Keratinocyte (primary cell): ENCODE results near the gene ERBB4.

Experiments used
- EZH2 ChIP-seq: IDR thresholded peaks from one replicate; pipeline ENCODE4 v1.6.1; 2012; ENCODE audit warnings: inconsistent platforms, mild to moderate bottlenecking, low read length, moderate library complexity
- TF ChIP-seq, protein P1 (sequence below), 3 experiments: IDR thresholded peaks in 1 of 3; conservative IDR thresholded peaks in 1 of 3; optimal IDR thresholded peaks in 1 of 3; 2 replicates in 2 of 3; 3 replicates in 1 of 3; pipeline versions ENCODE3 to v1.5.1; 2011; ENCODE audit warnings: low read length in 3 of 3, mild to moderate bottlenecking in 3 of 3, moderate library complexity in 2 of 3, control low read depth in 1 of 3, inconsistent platforms in 1 of 3; ENCODE audit not compliant: insufficient read depth in 2 of 3; ENCODE audit errors: extremely low read depth in 1 of 3

DNA sequence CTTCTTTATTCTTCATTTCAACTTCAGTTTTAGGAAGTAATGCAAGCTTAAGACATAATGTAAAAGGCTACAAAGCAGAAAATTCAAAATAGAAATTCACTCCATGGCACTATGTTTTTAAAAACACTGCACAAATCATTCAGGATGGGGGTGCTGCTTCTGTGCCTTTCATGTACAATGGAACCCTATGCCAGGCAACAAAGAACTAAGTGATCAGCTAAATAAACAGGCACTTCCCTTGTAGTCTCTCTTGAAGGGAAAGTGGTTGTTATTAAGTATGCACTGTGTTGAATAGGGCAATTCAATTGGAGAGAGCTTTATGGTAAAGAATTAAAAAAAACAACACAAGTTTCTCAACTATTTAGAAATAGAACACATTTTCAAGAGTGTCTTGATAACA, 10.9 kb upstream of the ERBB4 start:
- TF ChIP-seq, protein P1, sequence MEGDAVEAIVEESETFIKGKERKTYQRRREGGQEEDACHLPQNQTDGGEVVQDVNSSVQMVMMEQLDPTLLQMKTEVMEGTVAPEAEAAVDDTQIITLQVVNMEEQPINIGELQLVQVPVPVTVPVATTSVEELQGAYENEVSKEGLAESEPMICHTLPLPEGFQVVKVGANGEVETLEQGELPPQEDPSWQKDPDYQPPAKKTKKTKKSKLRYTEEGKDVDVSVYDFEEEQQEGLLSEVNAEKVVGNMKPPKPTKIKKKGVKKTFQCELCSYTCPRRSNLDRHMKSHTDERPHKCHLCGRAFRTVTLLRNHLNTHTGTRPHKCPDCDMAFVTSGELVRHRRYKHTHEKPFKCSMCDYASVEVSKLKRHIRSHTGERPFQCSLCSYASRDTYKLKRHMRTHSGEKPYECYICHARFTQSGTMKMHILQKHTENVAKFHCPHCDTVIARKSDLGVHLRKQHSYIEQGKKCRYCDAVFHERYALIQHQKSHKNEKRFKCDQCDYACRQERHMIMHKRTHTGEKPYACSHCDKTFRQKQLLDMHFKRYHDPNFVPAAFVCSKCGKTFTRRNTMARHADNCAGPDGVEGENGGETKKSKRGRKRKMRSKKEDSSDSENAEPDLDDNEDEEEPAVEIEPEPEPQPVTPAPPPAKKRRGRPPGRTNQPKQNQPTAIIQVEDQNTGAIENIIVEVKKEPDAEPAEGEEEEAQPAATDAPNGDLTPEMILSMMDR (optimal IDR thresholded peaks at IDR 0.05 in 1 of 3, IDR thresholded peaks at IDR 0.05 in 1 of 3, conservative IDR thresholded peaks at IDR 0.05 in 1 of 3; ENCODE audit: extremely low read depth in 1 of 3, insufficient read depth in 2 of 3, low read length in 3 of 3), result no peak
- TF ChIP-seq EZH2, result no peak
